Measurements from ENCODE around the gene TSPAN9. TPM values are rescaled to one million over a fixed set of nuclear protein-coding genes. Genes with fewer than 3 reads are reported as not detected.

Gene TSPAN9
- total RNA-seq, 1 donor from 2014 or later = 17.7 TPM

DNA sequence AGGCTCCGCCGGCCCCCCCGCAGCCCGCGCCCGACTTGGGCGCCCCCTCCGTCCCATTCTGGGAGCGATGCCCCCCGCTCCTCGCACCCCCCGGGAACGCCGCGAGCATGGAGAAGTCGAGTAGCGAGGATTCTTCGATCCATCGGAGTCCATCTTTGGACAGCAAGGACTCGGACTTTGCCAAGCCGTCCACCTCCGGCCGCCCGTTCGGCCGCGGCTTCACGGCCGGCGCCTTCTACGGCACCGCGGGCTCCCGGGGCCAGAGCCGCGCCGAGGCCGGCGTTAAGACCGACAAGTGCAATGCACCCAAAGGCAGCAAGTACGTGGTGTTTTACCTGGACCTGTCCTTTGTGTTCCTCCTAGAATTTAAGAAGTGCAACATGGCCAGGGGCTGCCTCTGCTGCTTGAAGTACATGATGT lies 123.6 kb downstream of the TSPAN9 start:
- Histone ChIP-seq H3K27me3 (ENCODE audit: control insufficient read depth, insufficient read depth, low read length) (peaks cover 20% of the 10 kb centered on the region), H3K4me3 (ENCODE audit: low read depth, low read length) (peak overlapping the region; percentile 45), H3K36me3 (ENCODE audit: control insufficient read depth, insufficient read depth, low read length) (no peaks in the 10 kb centered on the region)
- TF ChIP-seq, protein P1, sequence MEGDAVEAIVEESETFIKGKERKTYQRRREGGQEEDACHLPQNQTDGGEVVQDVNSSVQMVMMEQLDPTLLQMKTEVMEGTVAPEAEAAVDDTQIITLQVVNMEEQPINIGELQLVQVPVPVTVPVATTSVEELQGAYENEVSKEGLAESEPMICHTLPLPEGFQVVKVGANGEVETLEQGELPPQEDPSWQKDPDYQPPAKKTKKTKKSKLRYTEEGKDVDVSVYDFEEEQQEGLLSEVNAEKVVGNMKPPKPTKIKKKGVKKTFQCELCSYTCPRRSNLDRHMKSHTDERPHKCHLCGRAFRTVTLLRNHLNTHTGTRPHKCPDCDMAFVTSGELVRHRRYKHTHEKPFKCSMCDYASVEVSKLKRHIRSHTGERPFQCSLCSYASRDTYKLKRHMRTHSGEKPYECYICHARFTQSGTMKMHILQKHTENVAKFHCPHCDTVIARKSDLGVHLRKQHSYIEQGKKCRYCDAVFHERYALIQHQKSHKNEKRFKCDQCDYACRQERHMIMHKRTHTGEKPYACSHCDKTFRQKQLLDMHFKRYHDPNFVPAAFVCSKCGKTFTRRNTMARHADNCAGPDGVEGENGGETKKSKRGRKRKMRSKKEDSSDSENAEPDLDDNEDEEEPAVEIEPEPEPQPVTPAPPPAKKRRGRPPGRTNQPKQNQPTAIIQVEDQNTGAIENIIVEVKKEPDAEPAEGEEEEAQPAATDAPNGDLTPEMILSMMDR (IDR thresholded peaks at IDR 0.05; ENCODE audit: insufficient read depth, low read length, poor library complexity, severe bottlenecking) = no peak
- no peak for DNase-seq (ENCODE audit: low read depth)

DNA sequence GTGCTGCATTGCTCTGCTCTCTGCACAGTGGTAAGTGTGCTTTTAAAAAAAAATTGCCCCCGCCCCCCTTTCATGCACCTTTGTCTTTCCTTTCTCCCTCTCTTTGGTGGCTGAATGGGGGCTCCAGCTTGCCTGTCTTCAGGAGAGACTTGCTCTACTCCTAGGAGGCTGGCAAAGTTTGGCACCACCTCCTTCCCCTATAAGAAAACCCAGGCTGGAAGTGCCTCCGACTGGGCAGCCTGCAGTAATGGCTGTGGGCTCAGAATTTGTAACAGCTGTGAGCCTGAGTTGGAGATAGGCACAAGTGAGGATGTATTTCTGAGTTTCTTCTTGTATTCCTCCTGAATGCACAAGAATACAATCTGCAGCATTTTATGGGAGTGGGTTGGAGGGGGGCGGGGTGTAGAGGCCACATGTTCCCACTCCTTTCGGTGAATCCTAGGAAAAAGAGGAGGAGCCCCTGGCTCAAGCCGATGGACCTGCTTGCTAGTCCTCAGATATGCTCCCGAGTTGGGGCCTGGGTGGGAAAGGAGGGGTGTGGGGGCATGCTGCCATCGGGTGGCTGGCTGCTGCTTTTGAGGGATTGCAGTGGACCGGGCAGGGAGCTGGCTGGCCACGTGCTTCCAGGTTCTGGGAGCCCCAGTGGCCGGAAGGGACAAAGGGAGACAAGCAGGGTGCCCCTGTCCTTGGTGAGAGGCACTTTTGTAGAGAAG lies 124.3 kb downstream of the TSPAN9 start:
- DNase-seq (ENCODE audit: low read depth) = no peak
- Histone ChIP-seq H3K27me3 (ENCODE audit: control insufficient read depth, insufficient read depth, low read length) (peaks cover 20% of the 10 kb centered on the region), H3K36me3 (ENCODE audit: control insufficient read depth, insufficient read depth, low read length) (no peaks in the 10 kb centered on the region), H3K4me3 (ENCODE audit: low read depth, low read length) (no peak overlapping the region)
- TF ChIP-seq, protein P1 (IDR thresholded peaks at IDR 0.05; ENCODE audit: insufficient read depth, low read length, poor library complexity, severe bottlenecking) = no peak

GRCh38 chr12:3202096-3202495 lies 124.9 kb downstream of the TSPAN9 start:
- H3K4me3 ChIP-seq (ENCODE audit: low read depth, low read length) = no peak overlapping the region
- peaks cover 20% of the 10 kb centered on the region for H3K27me3 ChIP-seq (ENCODE audit: control insufficient read depth, insufficient read depth, low read length)
- DNase-seq (ENCODE audit: low read depth) = no peak
- H3K36me3 ChIP-seq (ENCODE audit: control insufficient read depth, insufficient read depth, low read length) = no peaks in the 10 kb centered on the region
- TF ChIP-seq, protein P1 (IDR thresholded peaks at IDR 0.05; ENCODE audit: insufficient read depth, low read length, poor library complexity, severe bottlenecking) = no peak

DNA sequence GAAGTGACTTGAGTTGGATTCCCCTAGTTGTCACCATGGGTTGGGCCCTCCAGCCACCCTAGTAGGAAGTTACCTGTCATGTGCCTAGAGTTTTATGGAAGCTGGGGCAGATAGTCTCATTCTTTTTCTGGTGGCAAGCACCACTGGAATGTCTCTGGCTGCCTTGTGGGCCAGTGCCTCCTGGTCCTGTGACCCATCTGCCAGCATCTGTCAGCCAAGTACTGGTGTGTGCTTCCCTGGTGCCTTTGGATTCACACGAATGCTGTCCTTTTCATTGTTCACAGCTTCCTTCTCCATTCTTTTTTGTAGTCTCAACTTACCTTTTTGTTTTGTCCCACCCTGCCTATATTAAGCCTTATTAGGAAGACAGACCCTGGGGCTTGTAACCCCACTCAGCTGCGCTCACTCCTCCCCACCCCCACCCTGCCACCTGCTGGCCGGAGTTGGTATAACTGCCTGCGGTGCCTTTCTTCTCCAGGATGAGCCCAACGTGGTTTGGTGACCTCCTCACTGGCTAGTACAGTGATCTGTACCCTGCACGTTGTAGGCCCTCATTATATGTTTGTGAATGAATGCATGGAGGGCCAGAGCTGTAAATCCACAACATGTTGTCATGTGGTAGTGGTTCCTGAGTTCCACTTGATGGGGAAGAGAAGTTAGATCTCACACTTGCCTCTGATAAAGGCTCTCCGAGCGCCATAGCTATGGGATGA lies 125.7 kb downstream of the TSPAN9 start:
- Histone ChIP-seq H3K36me3 (ENCODE audit: control insufficient read depth, insufficient read depth, low read length) (no peaks in the 10 kb centered on the region), H3K4me3 (ENCODE audit: low read depth, low read length) (no peak overlapping the region), H3K27me3 (ENCODE audit: control insufficient read depth, insufficient read depth, low read length) (peaks cover 20% of the 10 kb centered on the region)
- DNase-seq (ENCODE audit: low read depth) = no peak
- TF ChIP-seq, protein P1 (IDR thresholded peaks at IDR 0.05; ENCODE audit: insufficient read depth, low read length, poor library complexity, severe bottlenecking) = peak; percentile 98

DNA sequence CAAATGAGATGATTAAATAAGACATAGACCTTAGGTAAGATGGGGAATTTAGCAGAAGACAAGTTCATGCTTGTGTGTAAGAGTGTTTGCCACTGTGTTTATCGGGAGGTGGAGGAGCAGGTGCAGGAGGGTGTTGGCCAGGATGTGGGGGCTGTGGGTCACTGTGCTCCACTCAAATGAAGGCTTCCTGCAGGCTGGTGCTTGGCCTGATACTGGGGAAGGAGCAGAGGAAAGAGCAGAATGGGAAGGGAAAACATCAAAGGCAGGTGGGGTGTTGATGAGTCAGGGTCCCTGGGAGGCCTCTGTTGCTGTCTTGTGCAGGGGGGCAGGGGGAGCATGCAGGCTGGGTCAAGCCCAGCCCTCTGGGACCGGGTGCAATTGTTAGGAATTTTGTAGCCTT lies 126.5 kb downstream of the TSPAN9 start:
- Histone ChIP-seq H3K36me3 (ENCODE audit: control insufficient read depth, insufficient read depth, low read length) (no peaks in the 10 kb centered on the region), H3K4me3 (ENCODE audit: low read depth, low read length) (no peak overlapping the region), H3K27me3 (ENCODE audit: control insufficient read depth, insufficient read depth, low read length) (peaks cover 20% of the 10 kb centered on the region)
- TF ChIP-seq, protein P1 (IDR thresholded peaks at IDR 0.05; ENCODE audit: insufficient read depth, low read length, poor library complexity, severe bottlenecking) = no peak
- DNase-seq (ENCODE audit: low read depth) = no peak

Measured in kidney epithelial cell (primary cell).